HG02885 (cell line): Measurements from ENCODE around the gene ACOD1.
"Not testable (repeated sequence)": the region's sequence is repeated elsewhere in the genome, so short reads cannot be mapped to it uniquely, and the experiment has no call there.

ENCODE experiments used
- ATAC-seq: cut with Tn5 transposase; IDR thresholded peaks from one replicate; pipeline ENCODE4 v1.9.1; 2021; ENCODE audit warnings: mild to moderate bottlenecking; ENCODE audit not compliant: unreplicated experiment, poor library complexity

ACOD1 gene

DNA sequence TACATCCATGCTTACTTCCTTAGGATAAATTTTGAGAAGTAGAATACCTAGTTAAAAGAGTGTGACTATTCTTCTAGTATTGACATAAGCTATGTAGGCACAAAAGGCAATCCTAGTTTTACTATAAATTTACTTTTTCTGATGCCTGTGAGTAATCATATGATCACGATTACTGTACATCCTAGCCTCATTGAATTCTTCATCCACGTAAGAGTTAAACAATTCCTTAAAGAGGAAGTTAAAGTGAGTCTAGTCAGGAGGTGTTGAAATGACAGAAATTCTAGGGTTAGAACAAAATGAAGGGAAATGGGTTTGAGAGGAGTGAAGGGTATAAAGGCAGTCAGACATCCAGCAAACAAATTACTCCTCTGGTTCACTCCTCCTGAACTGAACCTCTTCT, at the start of gene ACOD1:
TSS of gene ACOD1 (plus strand) at position 363 of the 400 bp plus-strand sequence. CDS start 48 bp downstream, outside the sequence.
- ATAC-seq = no peak

GRCh38 chr13:76899066-76899465, 49.2 kb upstream of the ACOD1 start:
- not testable (repeated sequence) for ATAC-seq

GRCh38 chr13:76903544-76904162, 44.7 kb upstream of the ACOD1 start:
- peak; percentile 99 for ATAC-seq

- ATAC-seq = no peak
Measured at GRCh38 chr13:76904507-76904906, 43.8 kb upstream of the ACOD1 start.

- ATAC-seq = no peak
Measured at GRCh38 chr13:76912476-76912875, 35.8 kb upstream of the ACOD1 start.

GRCh38 chr13:76913898-76914297, 34.4 kb upstream of the ACOD1 start:
- ATAC-seq = no peak

DNA sequence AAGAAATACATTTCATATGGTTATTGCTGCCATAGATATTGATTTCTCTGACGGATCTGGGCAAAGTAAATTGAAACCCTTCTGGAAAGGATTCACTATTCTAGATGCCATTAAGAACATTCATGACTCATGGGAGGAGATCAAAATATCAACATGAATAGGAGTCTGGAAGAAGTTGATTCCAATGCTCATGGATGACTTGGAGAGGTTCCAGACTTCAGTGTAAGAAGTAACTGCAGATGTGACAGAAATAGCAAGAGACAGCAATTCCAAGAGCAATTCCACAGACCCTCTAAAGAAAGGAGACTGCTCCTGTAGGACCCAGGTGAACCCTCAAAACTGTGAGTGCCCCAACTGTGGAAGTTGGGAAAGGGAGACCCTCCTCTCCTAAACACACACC, 31.2 kb upstream of the ACOD1 start:
- no peak for ATAC-seq

GRCh38 chr13:76917755-76918481, 30.4 kb upstream of the ACOD1 start:
- ATAC-seq = not testable (repeated sequence)

DNA sequence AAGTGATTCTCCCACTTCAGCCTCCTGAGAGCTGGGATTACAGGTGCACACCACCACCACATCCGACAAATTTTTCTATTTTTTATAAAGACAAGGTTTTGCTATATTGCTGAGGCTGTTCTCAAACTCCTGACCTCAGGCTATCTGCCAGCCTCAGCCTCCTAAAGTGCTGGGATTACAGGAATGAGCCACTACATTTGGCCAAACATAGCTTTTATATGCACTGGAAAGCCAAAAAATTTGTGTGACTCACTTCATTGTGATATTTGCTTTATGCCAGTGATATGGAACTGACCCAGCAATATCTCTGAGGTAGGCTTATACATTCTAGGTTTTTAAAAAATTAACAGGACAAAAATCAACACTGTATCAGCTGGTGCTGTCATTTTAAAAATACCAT, 26.8 kb upstream of the ACOD1 start:
- ATAC-seq = no peak

GRCh38 chr13:76925115-76925514, 23.2 kb upstream of the ACOD1 start:
- ATAC-seq = no peak

- no peak for ATAC-seq
Measured at GRCh38 chr13:76927955-76928354, 20.4 kb upstream of the ACOD1 start.

DNA sequence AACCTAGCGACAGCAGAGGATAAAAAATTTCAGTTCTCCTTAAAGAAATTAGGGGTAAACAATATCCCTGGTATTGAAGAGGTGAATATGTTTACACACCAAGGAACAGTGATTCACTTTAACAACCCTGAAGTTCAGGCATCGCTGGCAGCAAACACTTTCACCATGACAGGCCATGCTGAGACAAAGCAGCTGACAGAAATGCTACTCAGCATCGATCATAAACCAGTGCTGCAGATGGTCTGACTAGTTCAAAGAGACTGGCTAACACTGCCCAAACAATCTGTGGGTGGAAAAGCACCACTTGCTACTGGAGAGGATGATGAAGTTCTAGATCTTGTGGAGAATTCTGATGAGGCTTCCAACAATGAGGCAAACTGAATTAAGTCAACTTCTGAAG, 19.9 kb upstream of the ACOD1 start:
- no peak for ATAC-seq

DNA sequence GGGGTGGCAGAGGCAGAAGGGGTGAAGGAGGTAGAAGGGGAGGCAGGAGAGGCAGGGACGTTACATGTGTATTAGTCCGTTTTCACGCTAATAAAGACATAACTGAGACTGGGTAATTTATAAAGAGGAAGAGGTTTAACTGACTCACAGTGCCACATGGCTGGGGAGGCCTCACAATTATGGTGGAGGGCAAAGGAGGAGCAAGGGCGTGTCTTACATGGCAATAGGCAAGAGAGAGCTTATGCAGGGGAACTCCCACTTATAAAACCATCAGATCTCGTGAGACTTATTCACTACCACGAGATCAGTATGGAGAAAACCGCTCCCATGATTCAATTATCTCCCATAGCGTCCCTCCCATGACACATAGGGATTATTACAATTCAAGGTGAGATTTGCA, 19.0 kb upstream of the ACOD1 start:
- ATAC-seq = no peak

GRCh38 chr13:76929851-76930374, 18.4 kb upstream of the ACOD1 start:
- no peak for ATAC-seq

DNA sequence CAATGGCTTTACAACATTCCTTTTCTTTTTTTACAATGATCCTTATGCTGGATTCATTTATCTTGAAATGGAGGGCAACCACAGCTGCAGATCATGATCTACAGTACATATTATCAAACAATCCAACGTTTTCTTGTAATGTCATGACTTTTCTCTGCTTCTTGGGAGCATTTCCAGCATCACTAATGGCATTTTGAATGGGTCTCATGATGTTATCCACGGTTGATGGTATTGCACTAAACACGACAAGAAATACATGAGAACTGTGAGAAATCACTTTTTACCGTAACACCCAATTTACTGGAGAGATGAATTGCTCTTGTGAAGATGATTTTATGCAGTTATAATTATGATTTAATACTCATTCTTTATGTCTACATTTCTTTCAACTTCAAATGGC, 16.2 kb upstream of the ACOD1 start:
- ATAC-seq = no peak

- ATAC-seq = no peak
Measured at GRCh38 chr13:76934671-76935070, 13.6 kb upstream of the ACOD1 start.

GRCh38 chr13:76936763-76937162, 11.5 kb upstream of the ACOD1 start:
- no peak for ATAC-seq

GRCh38 chr13:76937281-76937820, 11.0 kb upstream of the ACOD1 start:
- no peak for ATAC-seq

GRCh38 chr13:76939215-76939614, 9.1 kb upstream of the ACOD1 start:
- no peak for ATAC-seq

DNA sequence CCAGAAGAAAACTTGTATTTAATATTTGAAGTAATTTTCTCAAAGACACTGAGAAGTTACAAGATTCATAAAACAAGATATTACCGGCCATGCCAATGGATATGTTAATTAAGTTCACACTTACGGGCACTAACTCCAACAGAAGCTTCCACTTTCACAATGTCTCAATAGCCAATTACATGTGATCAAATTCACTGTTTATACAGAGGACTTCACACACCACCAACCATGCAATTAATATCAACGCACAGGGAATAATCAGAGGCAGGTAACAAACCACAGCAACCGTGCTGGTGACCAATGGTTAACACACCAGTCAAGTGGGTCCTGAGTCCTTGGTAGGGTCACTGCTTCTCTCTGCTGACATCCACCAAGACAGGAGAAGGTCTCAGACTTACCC, 5.9 kb upstream of the ACOD1 start:
- ATAC-seq = no peak

GRCh38 chr13:76943646-76944045, 4.7 kb upstream of the ACOD1 start:
- ATAC-seq = no peak

GRCh38 chr13:76944456-76944855, 3.9 kb upstream of the ACOD1 start:
- no peak for ATAC-seq
